ENCODE data around the gene MLLT10.
"Not testable (repeated sequence)": the region's sequence is repeated elsewhere in the genome, so short reads cannot be mapped to it uniquely, and the experiment has no call there.

The MLLT10 gene

GRCh38 chr10:21529032-21529910 lies 4.8 kb upstream of the MLLT10 start:
- DNase-seq: no peak

GRCh38 chr10:21530168-21530567 lies 3.9 kb upstream of the MLLT10 start:
- no peak for DNase-seq

GRCh38 chr10:21530641-21531040 lies 3.4 kb upstream of the MLLT10 start:
- DNase-seq: no peak

GRCh38 chr10:21531164-21531563 lies 2.9 kb upstream of the MLLT10 start:
- no peak for DNase-seq

- no peak for DNase-seq
Observed at GRCh38 chr10:21532694-21533466, 1.2 kb upstream of the MLLT10 start.

GRCh38 chr10:21534280-21534586 lies 201 bp downstream of the MLLT10 start:
- no peak for DNase-seq

- DNase-seq: peak; percentile 37
Observed at GRCh38 chr10:21534604-21535493, 817 bp downstream of the MLLT10 start.

GRCh38 chr10:21535494-21535965 lies 1.5 kb downstream of the MLLT10 start:
- DNase-seq: no peak

- not testable (repeated sequence) for DNase-seq
Observed at GRCh38 chr10:21535976-21536375, 1.9 kb downstream of the MLLT10 start.

- no peak for DNase-seq
Observed at GRCh38 chr10:21536874-21537273, 2.8 kb downstream of the MLLT10 start.

GRCh38 chr10:21540701-21541100 lies 6.7 kb downstream of the MLLT10 start:
- not testable (repeated sequence) for DNase-seq

- no peak for DNase-seq
Observed at GRCh38 chr10:21547246-21547645, 13.2 kb downstream of the MLLT10 start.

- no peak for DNase-seq
Observed at GRCh38 chr10:21552638-21553037, 18.6 kb downstream of the MLLT10 start.

- no peak for DNase-seq
Observed at GRCh38 chr10:21556527-21556926, 22.5 kb downstream of the MLLT10 start.

- DNase-seq: not testable (repeated sequence)
Observed at GRCh38 chr10:21558984-21559383, 25.0 kb downstream of the MLLT10 start.

- DNase-seq: no peak
Observed at GRCh38 chr10:21570761-21571521, 36.9 kb downstream of the MLLT10 start.

- DNase-seq: no peak
Observed at GRCh38 chr10:21572578-21572977, 38.5 kb downstream of the MLLT10 start.

- DNase-seq: not testable (repeated sequence)
Observed at GRCh38 chr10:21574514-21574913, 40.5 kb downstream of the MLLT10 start.

GRCh38 chr10:21579291-21579690 lies 45.3 kb downstream of the MLLT10 start:
- DNase-seq: no peak

- not testable (repeated sequence) for DNase-seq
Observed at GRCh38 chr10:21581421-21581834, 47.4 kb downstream of the MLLT10 start.

- no peak for DNase-seq
Observed at GRCh38 chr10:21584834-21585530, 51.0 kb downstream of the MLLT10 start.

- DNase-seq: no peak
Observed at GRCh38 chr10:21587391-21587790, 53.4 kb downstream of the MLLT10 start.
